K562 (cell line): ENCODE measurements around the gene SH3TC2. TPM values are rescaled to one million over a fixed set of nuclear protein-coding genes. Genes with fewer than 3 reads are reported as not detected.

ENCODE experiments used
- ATAC-seq: fragments of 200-7000 bp; cut with Tn5 transposase; 3 replicates; pipeline ENCODE4 v1.9.1; 2020; ENCODE audit warnings: moderate library complexity
- BruUV-seq: library from RNA; stranded (reverse); fragments of 400-500 nt; replicated peaks from 2 replicates; lab custom pipeline; 2021; lab: Mats Ljungman, UMichigan
- CTCF ChIA-PET: fragments of 300-600 bp; formaldehyde crosslinking; extraction: SDS; loops from one replicate; lab custom pipeline; 2021; ENCODE audit warnings: low intra/inter-chr PET ratio; lab: Yijun Ruan, JAX
- POLR2A ChIA-PET: fragments of 300-600, 350-650 bp; sonication (Branson Sonifier 250); formaldehyde crosslinking; extraction: SDS; loops from one replicate; lab custom pipeline; 2021; ENCODE audit warnings: antibody characterized with exemption, inconsistent platforms; lab: Yijun Ruan, JAX
- DNase-seq, 4 experiments: peaks; one replicate each; pipeline versions ENCODE4 v3.0.0 to v3.0.0-alpha.2; 2011 to 2018; ENCODE audit warnings: low spot score in 3 of 4, mixed read lengths in 3 of 4; ENCODE audit errors: extremely low read depth in 1 of 4
- FAIRE-seq: peaks from 2 replicates; lab custom pipeline; 2011; peaks lifted over from hg19 to GRCh38; lab: Jason Lieb, UNC
- H2AFZ ChIP-seq: 2 replicates; pipeline ENCODE4 v1.6.0; 2011; ENCODE audit warnings: low read depth, low read length, control low read depth, inconsistent platforms
- H3K27ac ChIP-seq: fragments of 200-600 bp; 3 replicates; pipeline ENCODE4 v1.8.0; 2011; ENCODE audit warnings: low read depth, mild to moderate bottlenecking, control low read depth, inconsistent platforms, low read length, moderate library complexity, mixed read lengths; ENCODE audit errors: extremely low read depth
- H3K27me3 ChIP-seq, 2 experiments: fragments of 300-600 bp in 1 of 2; 2 replicates in 1 of 2; 3 replicates in 1 of 2; pipeline versions ENCODE4 v1.6.0 to v1.8.0; 2011; ENCODE audit warnings: inconsistent platforms in 2 of 2, low read length in 2 of 2, mild to moderate bottlenecking in 1 of 2, mixed read lengths in 1 of 2, moderate library complexity in 1 of 2; ENCODE audit not compliant: control insufficient read depth in 2 of 2, insufficient read depth in 2 of 2
- H3K36me3 ChIP-seq: fragments of 300-600 bp; 3 replicates; pipeline ENCODE4 v1.8.0; 2011; ENCODE audit warnings: mild to moderate bottlenecking, low read length, inconsistent platforms; ENCODE audit not compliant: control insufficient read depth, insufficient read depth
- H3K4me1 ChIP-seq, 2 experiments: fragments of 200-600 bp in 1 of 2; replicated peaks in 1 of 2; 2 replicates in 1 of 2; 3 replicates in 1 of 2; pipeline versions ENCODE4 v1.5.1 to v1.8.0; 2011; ENCODE audit warnings: inconsistent platforms in 2 of 2, low read length in 2 of 2, mild to moderate bottlenecking in 1 of 2, mixed read lengths in 1 of 2, moderate library complexity in 1 of 2; ENCODE audit not compliant: control insufficient read depth in 2 of 2, insufficient read depth in 2 of 2
- H3K4me2 ChIP-seq: 2 replicates; pipeline ENCODE4 v1.6.1; 2011; ENCODE audit warnings: low read length, control low read depth, inconsistent platforms, mixed read lengths; ENCODE audit not compliant: insufficient read depth
- H3K4me3 ChIP-seq: fragments of 200-600 bp; sonication (generic), shearing (Covaris generic); 2 replicates; pipeline ENCODE4 v1.5.1; 2016; ENCODE audit warnings: control low read depth, inconsistent platforms
- H3K79me2 ChIP-seq: fragments of 200-600 bp; 3 replicates; pipeline ENCODE4 v1.8.0; 2011; ENCODE audit warnings: low read length, inconsistent platforms; ENCODE audit not compliant: control insufficient read depth, insufficient read depth
- H3K9ac ChIP-seq, 2 experiments: 2 replicates each; pipeline versions ENCODE4 v1.6.0 to v1.6.1; 2011; ENCODE audit warnings: low read depth in 2 of 2, low read length in 2 of 2, control low read depth in 1 of 2, inconsistent platforms in 1 of 2, mild to moderate bottlenecking in 1 of 2, mixed read lengths in 1 of 2; ENCODE audit not compliant: insufficient read depth in 1 of 2
- H3K9me1 ChIP-seq: one replicate; pipeline ENCODE4 v1.6.0; 2011; ENCODE audit warnings: inconsistent platforms, mild to moderate bottlenecking, low read length, moderate library complexity; ENCODE audit not compliant: control insufficient read depth, insufficient read depth
- H3K9me3 ChIP-seq: replicated peaks from 2 replicates; pipeline ENCODE4 v1.5.1; 2011; ENCODE audit warnings: low read depth, low read length, inconsistent platforms; ENCODE audit not compliant: control insufficient read depth, insufficient read depth
- H4K20me1 ChIP-seq: replicated peaks from 2 replicates; pipeline ENCODE4 v1.6.1; 2011; ENCODE audit warnings: low read length, inconsistent platforms, mixed read lengths; ENCODE audit not compliant: control insufficient read depth, insufficient read depth
- ATF6 ChIP-seq: sonication (generic); formaldehyde crosslinking; IDR thresholded peaks from 2 replicates; pipeline ENCODE4 v1.4.0; 2020; ENCODE audit warnings: mild to moderate bottlenecking, missing genetic modification reagents
- DIDO1 ChIP-seq: fragments of 450-650 bp; IDR thresholded peaks from 2 replicates; pipeline ENCODE4 v1.6.1; 2016; ENCODE audit warnings: low read depth, missing biosample characterization, missing genetic modification characterization
- FOSL1 ChIP-seq: fragments of 200-800 bp; sonication (Bioruptor generic); conservative IDR thresholded peaks from 2 replicates; pipeline ENCODE4 v1.6.1; 2016; ENCODE audit warnings: missing genetic modification characterization, missing compliant biosample characterization
- MAFG ChIP-seq: fragments of 450-650 bp; conservative IDR thresholded peaks from 2 replicates; pipeline ENCODE4 v1.6.1; 2016; ENCODE audit warnings: missing genetic modification characterization, missing compliant biosample characterization
- STAT5B ChIP-seq: fragments of 250-450 bp; sonication (Bioruptor Pico); IDR thresholded peaks from 2 replicates; pipeline ENCODE4 v1.8.0; 2021; ENCODE audit warnings: mild to moderate bottlenecking, inconsistent platforms
- ZNF217 ChIP-seq: sonication (generic); formaldehyde crosslinking; IDR thresholded peaks from 2 replicates; pipeline ENCODE4 v1.8.0; 2022; ENCODE audit warnings: mild to moderate bottlenecking, missing genetic modification reagents
- ZNF696 ChIP-seq: fragments of 250-450 bp; sonication (Bioruptor Pico); conservative IDR thresholded peaks from 2 replicates; pipeline ENCODE4 v1.4.0; 2020; ENCODE audit warnings: mild to moderate bottlenecking, moderate library complexity
- WGBS: fragments of 100-300 bp; shearing (Covaris generic); methylation state at CpG from one replicate; pipeline ENCODE4 v1.1.6; 2016; ENCODE audit warnings: low coverage, mixed read lengths; ENCODE audit not compliant: insufficient coverage; ENCODE audit errors: missing lambda C conversion rate; 5-methylcytosine and 5-hydroxymethylcytosine counted together
- in situ Hi-C: fragments of 300-500 bp; cut with MboI; formaldehyde crosslinking; loops from 4 replicates; pipeline ENCODE4 v1.15.0; 2018; ENCODE audit warnings: inconsistent platforms, mixed read lengths
- intact Hi-C: fragments of 100-400 bp; cut with micrococcal nuclease; formaldehyde crosslinking; loops from 2 replicates; pipeline ENCODE4 v1.14.2; 2022
- polyA plus RNA-seq, 8 experiments: library from polyadenylated mRNA; depleted of rRNA in 4 of 8; stranded (reverse) in 5 of 8; unstranded in 3 of 8; fragments of >200 nt; fragmentation: Nextera tagmentation in 2 of 8; fragmentation: Illumina TruSeq in 1 of 8; extraction: Ambion mirVana in 2 of 8; extraction: Trizol in 1 of 8; gene quantifications; 2 replicates each; pipeline versions ENCODE4 v1.2.1 to v1.2.3, GENCODE V29; 2011 to 2014; ENCODE audit warnings: inconsistent platforms in 1 of 8, missing spikeins in 1 of 8
- total RNA-seq, 7 experiments: library from RNA; depleted of rRNA in 6 of 7; stranded (reverse); fragments of >200 nt in 6 of 7; fragmentation: Illumina TruSeq in 2 of 7; extraction: Trizol in 2 of 7; gene quantifications; 2 replicates each; pipeline versions ENCODE4 v1.2.1 to v1.2.3, GENCODE V29; 2011 to 2021; ENCODE audit warnings: low replicate concordance in 1 of 7

The SH3TC2 gene
- total and polyA plus RNA-seq, 9 of the 15 experiments (the other 6 are each of a cell fraction or from before 2014, with no cell fraction given): 0.03 to 0.80 (median 0.55) TPM; not detected in 1

GRCh38 chr5:148972974-148973374 lies 89.9 kb downstream of the SH3TC2 start:
- H3K9me3 ChIP-seq: no peaks in the 10 kb centered on the region
- no peaks in the 10 kb centered on the region for H3K9me1 ChIP-seq
- in situ Hi-C loops (no loop called here), intact Hi-C loops (no loop called here)
- TF ChIP-seq MAFG (tag) (no peak), ATF6 (CRISPR knock-in tag) (no peak), STAT5B (CRISPR knock-in tag) (no peak), ZNF696 (CRISPR knock-in tag) (no peak), DIDO1 (tag) (no peak), FOSL1 (tag) (peak; percentile 68; the same call in 1 of the 2 replicates), ZNF217 (CRISPR knock-in tag) (no peak)
- DNase-seq (no peak), ATAC-seq (no peak), FAIRE-seq (no peak)
- no peak overlapping the region for H3K4me2 ChIP-seq
- no TSS peak for BruUV-seq
- no peak overlapping the region for H3K9ac ChIP-seq
- ChIA-PET POLR2A (no interaction called here), CTCF (no interaction called here)
- H2AFZ ChIP-seq: no peak overlapping the region
- H3K79me2 ChIP-seq: no peaks in the 10 kb centered on the region
- 1% methylated on average over 7 of the region's 7 CpGs for WGBS
- H3K27ac ChIP-seq: no peak overlapping the region
- H4K20me1 ChIP-seq: no peaks in the 10 kb centered on the region
- no peak overlapping the region for H3K4me3 ChIP-seq
- H3K36me3 ChIP-seq: no peaks in the 10 kb centered on the region
- H3K4me1 ChIP-seq: no peaks in the 10 kb centered on the region
- peaks cover 8 to 18% of the 10 kb centered on the region in 2 experiments; a peak in 4 of 5 replicates for H3K27me3 ChIP-seq
